ENCODE results near the gene UBE4B.

Gene UBE4B

GRCh38 chr1:10160173-10160572 lies 127.4 kb downstream of the UBE4B start:
- H3K4me3 ChIP-seq (ENCODE audit: low read depth, low read length), result no peak overlapping the region
- TF ChIP-seq, protein P1, sequence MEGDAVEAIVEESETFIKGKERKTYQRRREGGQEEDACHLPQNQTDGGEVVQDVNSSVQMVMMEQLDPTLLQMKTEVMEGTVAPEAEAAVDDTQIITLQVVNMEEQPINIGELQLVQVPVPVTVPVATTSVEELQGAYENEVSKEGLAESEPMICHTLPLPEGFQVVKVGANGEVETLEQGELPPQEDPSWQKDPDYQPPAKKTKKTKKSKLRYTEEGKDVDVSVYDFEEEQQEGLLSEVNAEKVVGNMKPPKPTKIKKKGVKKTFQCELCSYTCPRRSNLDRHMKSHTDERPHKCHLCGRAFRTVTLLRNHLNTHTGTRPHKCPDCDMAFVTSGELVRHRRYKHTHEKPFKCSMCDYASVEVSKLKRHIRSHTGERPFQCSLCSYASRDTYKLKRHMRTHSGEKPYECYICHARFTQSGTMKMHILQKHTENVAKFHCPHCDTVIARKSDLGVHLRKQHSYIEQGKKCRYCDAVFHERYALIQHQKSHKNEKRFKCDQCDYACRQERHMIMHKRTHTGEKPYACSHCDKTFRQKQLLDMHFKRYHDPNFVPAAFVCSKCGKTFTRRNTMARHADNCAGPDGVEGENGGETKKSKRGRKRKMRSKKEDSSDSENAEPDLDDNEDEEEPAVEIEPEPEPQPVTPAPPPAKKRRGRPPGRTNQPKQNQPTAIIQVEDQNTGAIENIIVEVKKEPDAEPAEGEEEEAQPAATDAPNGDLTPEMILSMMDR (conservative IDR thresholded peaks at IDR 0.05; ENCODE audit: low read depth, low read length), result no peak
- no peak for DNase-seq (ENCODE audit: low read depth)

- TF ChIP-seq, protein P1 (conservative IDR thresholded peaks at IDR 0.05; ENCODE audit: low read depth, low read length), result no peak
- no peak overlapping the region for H3K4me3 ChIP-seq (ENCODE audit: low read depth, low read length)
- DNase-seq (ENCODE audit: low read depth), result no peak
These were observed 128.2 kb downstream of the UBE4B start for GRCh38 chr1:10160907-10161490.

GRCh38 chr1:10161541-10162290 lies 129.0 kb downstream of the UBE4B start:
- no peak overlapping the region for H3K4me3 ChIP-seq (ENCODE audit: low read depth, low read length)
- DNase-seq (ENCODE audit: low read depth), result no peak
- TF ChIP-seq, protein P1 (conservative IDR thresholded peaks at IDR 0.05; ENCODE audit: low read depth, low read length), result no peak

GRCh38 chr1:10168912-10169514 lies 136.3 kb downstream of the UBE4B start:
- no peak for DNase-seq (ENCODE audit: low read depth)
- TF ChIP-seq, protein P1 (conservative IDR thresholded peaks at IDR 0.05; ENCODE audit: low read depth, low read length), result no peak
- H3K4me3 ChIP-seq (ENCODE audit: low read depth, low read length), result no peak overlapping the region

DNA sequence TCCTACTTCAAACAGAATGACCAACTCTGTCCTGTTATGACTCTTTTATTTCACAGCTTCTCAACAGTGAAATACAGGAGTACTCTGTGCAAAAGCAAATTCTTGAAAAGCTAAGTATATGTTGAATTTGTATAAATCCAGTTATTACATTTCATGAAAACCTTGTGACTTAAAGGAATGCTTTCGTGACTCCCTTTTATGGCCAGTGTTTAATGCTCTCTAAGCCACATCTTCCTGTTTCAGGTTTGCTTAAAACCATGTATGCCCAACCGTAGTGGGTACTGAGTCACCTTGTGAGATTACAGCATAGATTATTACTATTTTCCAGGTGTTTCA lies 137.4 kb downstream of the UBE4B start:
- TF ChIP-seq, protein P1 (conservative IDR thresholded peaks at IDR 0.05; ENCODE audit: low read depth, low read length), result no peak
- no peak overlapping the region for H3K4me3 ChIP-seq (ENCODE audit: low read depth, low read length)
- DNase-seq (ENCODE audit: low read depth), result no peak

- H3K4me3 ChIP-seq (ENCODE audit: low read depth, low read length), result no peak overlapping the region
- TF ChIP-seq, protein P1 (conservative IDR thresholded peaks at IDR 0.05; ENCODE audit: low read depth, low read length), result no peak
- no peak for DNase-seq (ENCODE audit: low read depth)
These were observed 138.5 kb downstream of the UBE4B start for GRCh38 chr1:10171105-10171767.
